Measurements from ENCODE around the gene FBXL13.

The FBXL13 gene

DNA sequence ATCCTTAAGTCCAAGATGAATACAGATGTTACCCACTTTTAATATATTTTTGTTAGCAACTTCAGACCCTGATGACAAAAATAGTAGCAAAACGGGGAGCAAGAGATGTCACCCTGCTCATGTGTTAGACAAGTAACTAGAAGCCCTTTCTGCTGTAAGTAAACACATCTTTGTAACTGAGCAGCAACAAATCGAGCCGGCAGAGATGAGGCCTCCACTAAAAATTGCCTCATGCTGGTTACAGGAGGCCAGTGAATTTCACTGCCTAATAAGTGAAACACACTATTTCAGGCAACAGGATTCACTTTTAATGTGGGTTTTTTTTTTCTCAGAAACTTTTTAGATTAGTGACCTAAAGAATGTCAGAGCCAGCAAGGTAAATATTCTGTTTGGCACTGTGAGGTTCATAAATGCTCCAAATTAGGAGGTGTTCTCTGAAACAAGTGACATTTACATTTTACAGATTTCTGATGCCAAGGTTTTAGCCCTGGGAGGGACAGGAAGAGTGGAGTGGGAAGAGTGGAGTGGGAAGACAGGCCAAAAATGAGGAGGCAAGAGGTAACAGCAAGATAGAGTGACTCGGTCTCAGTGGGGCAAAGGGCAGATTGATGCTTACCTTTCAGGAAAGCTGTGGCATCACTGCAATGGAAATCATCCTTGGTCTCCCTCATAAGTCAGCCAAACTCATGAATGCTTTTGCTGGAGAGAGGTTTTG lies 215.4 kb downstream of the FBXL13 start:
- Histone ChIP-seq H2BK120ac (ENCODE audit: low read depth, low read length) (no peak overlapping the region), H3K4me3 (ENCODE audit: low read length) (no peak overlapping the region), H2BK15ac (replicated peaks; ENCODE audit: low read depth) (no peak overlapping the region), H3K79me1 (ENCODE audit: low read length) (no peaks in the 10 kb centered on the region), H4K8ac (ENCODE audit: low read depth, low read length) (no peak overlapping the region), H3K79me2 (ENCODE audit: control insufficient read depth, insufficient read depth, low read length) (no peaks in the 10 kb centered on the region), H3K27me3 (ENCODE audit: insufficient read depth, low read length, poor library complexity) (no peaks in the 10 kb centered on the region), H3K18ac (ENCODE audit: low read length) (no peak overlapping the region), H3K4ac (ENCODE audit: low read depth, low read length) (no peak overlapping the region), H2BK5ac (ENCODE audit: low read length) (no peak overlapping the region), H4K5ac (ENCODE audit: low read length) (no peak overlapping the region), H3K4me2 (ENCODE audit: low read length) (no peak overlapping the region), H3K27ac (ENCODE audit: low read depth, low read length) (no peak overlapping the region), H3K9ac (ENCODE audit: low read length) (no peak overlapping the region), H2AK5ac (ENCODE audit: low read length) (no peak overlapping the region), H3K56ac (ENCODE audit: low read length) (no peak overlapping the region), H3K36me3 (ENCODE audit: control insufficient read depth, insufficient read depth, low read length) (no peaks in the 10 kb centered on the region), H3K23ac (ENCODE audit: low read length) (no peak overlapping the region), H3K4me1 (ENCODE audit: control insufficient read depth, low read depth, low read length) (no peaks in the 10 kb centered on the region)
- no CpG with 5 or more reads among the region's 4 CpGs for WGBS (ENCODE audit: extremely low coverage, insufficient coverage, low lambda C conversion rate)
- DNase-seq = no peak

DNA sequence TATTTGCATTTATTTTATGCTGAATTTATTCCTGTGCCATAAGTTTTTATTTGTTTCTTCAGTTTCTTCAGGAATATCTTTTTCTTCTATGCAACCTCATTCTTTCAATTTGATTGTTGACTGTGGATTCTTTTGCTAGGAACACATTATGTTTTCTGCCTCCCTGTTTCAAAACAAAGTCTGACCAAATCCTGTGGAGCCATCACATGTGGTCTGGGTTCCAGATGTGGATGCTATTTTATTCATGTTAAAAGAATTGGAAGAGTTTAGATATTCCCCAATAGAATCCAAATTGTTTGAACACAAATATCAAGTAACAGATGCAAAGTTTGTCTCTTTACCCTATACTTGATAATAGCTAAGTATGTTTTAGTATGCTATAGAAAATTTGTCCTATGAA lies 218.6 kb downstream of the FBXL13 start:
- Histone ChIP-seq H2BK120ac (ENCODE audit: low read depth, low read length) (no peak overlapping the region), H2BK5ac (ENCODE audit: low read length) (no peak overlapping the region), H3K4me1 (ENCODE audit: control insufficient read depth, low read depth, low read length) (no peaks in the 10 kb centered on the region), H3K4me3 (ENCODE audit: low read length) (no peak overlapping the region), H3K9ac (ENCODE audit: low read length) (no peak overlapping the region), H3K4me2 (ENCODE audit: low read length) (no peak overlapping the region), H3K18ac (ENCODE audit: low read length) (no peak overlapping the region), H3K36me3 (ENCODE audit: control insufficient read depth, insufficient read depth, low read length) (no peaks in the 10 kb centered on the region), H3K27ac (ENCODE audit: low read depth, low read length) (no peak overlapping the region), H3K27me3 (ENCODE audit: insufficient read depth, low read length, poor library complexity) (no peaks in the 10 kb centered on the region), H3K23ac (ENCODE audit: low read length) (no peak overlapping the region), H3K4ac (ENCODE audit: low read depth, low read length) (no peak overlapping the region), H2BK15ac (replicated peaks; ENCODE audit: low read depth) (no peak overlapping the region), H2AK5ac (ENCODE audit: low read length) (no peak overlapping the region), H3K79me1 (ENCODE audit: low read length) (no peaks in the 10 kb centered on the region), H4K5ac (ENCODE audit: low read length) (no peak overlapping the region), H3K79me2 (ENCODE audit: control insufficient read depth, insufficient read depth, low read length) (no peaks in the 10 kb centered on the region), H3K56ac (ENCODE audit: low read length) (no peak overlapping the region), H4K8ac (ENCODE audit: low read depth, low read length) (no peak overlapping the region)
- DNase-seq = no peak

DNA sequence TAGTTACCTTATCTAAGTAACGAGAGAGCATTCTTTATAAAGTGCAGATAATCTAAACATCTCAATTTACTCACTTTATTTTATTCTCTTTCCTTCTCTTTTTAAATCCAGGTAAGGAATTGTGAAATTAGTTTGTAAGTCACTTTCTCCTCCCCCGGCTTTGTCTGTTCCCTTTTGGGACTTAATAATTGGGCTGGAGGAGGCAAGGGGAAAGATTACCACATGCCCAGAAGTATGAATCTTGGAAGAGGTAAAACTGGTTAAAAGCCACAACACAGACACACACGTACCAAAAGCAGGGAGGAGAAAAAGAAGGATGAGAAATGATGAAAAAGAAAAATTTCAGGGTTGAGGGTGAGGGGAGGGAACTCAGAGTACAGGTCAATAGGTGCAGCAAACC lies 225.1 kb downstream of the FBXL13 start:
- WGBS (ENCODE audit: extremely low coverage, insufficient coverage, low lambda C conversion rate) = no CpG with 5 or more reads among the region's 3 CpGs
- no peaks in the 10 kb centered on the region for H3K79me1 ChIP-seq (ENCODE audit: low read length)
- no peak overlapping the region for H3K27ac ChIP-seq (ENCODE audit: low read depth, low read length)
- H2BK15ac ChIP-seq (replicated peaks; ENCODE audit: low read depth) = no peak overlapping the region
- no peak overlapping the region for H2BK120ac ChIP-seq (ENCODE audit: low read depth, low read length)
- no peak overlapping the region for H2AK5ac ChIP-seq (ENCODE audit: low read length)
- no peak overlapping the region for H3K23ac ChIP-seq (ENCODE audit: low read length)
- H3K4ac ChIP-seq (ENCODE audit: low read depth, low read length) = no peak overlapping the region
- no peaks in the 10 kb centered on the region for H3K4me1 ChIP-seq (ENCODE audit: control insufficient read depth, low read depth, low read length)
- no peaks in the 10 kb centered on the region for H3K36me3 ChIP-seq (ENCODE audit: control insufficient read depth, insufficient read depth, low read length)
- no peak overlapping the region for H4K8ac ChIP-seq (ENCODE audit: low read depth, low read length)
- no peak overlapping the region for H3K18ac ChIP-seq (ENCODE audit: low read length)
- DNase-seq = no peak
- H3K79me2 ChIP-seq (ENCODE audit: control insufficient read depth, insufficient read depth, low read length) = no peaks in the 10 kb centered on the region
- no peak overlapping the region for H2BK5ac ChIP-seq (ENCODE audit: low read length)
- H3K56ac ChIP-seq (ENCODE audit: low read length) = no peak overlapping the region
- H4K5ac ChIP-seq (ENCODE audit: low read length) = no peak overlapping the region
- H3K4me2 ChIP-seq (ENCODE audit: low read length) = no peak overlapping the region
- H3K9ac ChIP-seq (ENCODE audit: low read length) = no peak overlapping the region
- H3K27me3 ChIP-seq (ENCODE audit: insufficient read depth, low read length, poor library complexity) = no peaks in the 10 kb centered on the region
- H3K4me3 ChIP-seq (ENCODE audit: low read length) = no peak overlapping the region

DNA sequence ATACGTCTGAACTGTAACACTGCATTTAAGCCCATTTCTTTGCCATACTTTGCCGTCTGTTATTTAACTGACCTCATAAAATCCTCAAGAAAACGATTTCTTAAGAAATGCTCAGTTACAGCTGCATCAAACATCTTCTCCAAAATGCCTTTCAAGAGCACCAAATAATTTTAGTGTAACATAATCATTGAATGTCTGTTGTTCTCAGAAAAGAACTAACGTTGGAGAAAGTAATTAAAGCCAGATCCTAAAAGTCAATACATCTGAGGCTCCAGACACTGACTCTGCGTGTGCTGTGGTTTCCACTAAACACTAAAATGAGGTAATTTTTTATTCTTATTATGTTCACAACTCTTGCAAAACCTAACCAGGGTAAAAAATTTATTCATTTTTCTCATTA lies 225.5 kb downstream of the FBXL13 start:
- no peaks in the 10 kb centered on the region for H3K79me2 ChIP-seq (ENCODE audit: control insufficient read depth, insufficient read depth, low read length)
- H2BK5ac ChIP-seq (ENCODE audit: low read length) = no peak overlapping the region
- H3K4ac ChIP-seq (ENCODE audit: low read depth, low read length) = no peak overlapping the region
- no peak overlapping the region for H3K56ac ChIP-seq (ENCODE audit: low read length)
- no peak overlapping the region for H3K9ac ChIP-seq (ENCODE audit: low read length)
- H2BK120ac ChIP-seq (ENCODE audit: low read depth, low read length) = no peak overlapping the region
- no peaks in the 10 kb centered on the region for H3K4me1 ChIP-seq (ENCODE audit: control insufficient read depth, low read depth, low read length)
- H2BK15ac ChIP-seq (replicated peaks; ENCODE audit: low read depth) = no peak overlapping the region
- no peak overlapping the region for H4K5ac ChIP-seq (ENCODE audit: low read length)
- no peak for DNase-seq
- no peak overlapping the region for H3K27ac ChIP-seq (ENCODE audit: low read depth, low read length)
- no CpG with 5 or more reads among the region's 5 CpGs for WGBS (ENCODE audit: extremely low coverage, insufficient coverage, low lambda C conversion rate)
- H3K4me2 ChIP-seq (ENCODE audit: low read length) = no peak overlapping the region
- H4K8ac ChIP-seq (ENCODE audit: low read depth, low read length) = no peak overlapping the region
- no peaks in the 10 kb centered on the region for H3K27me3 ChIP-seq (ENCODE audit: insufficient read depth, low read length, poor library complexity)
- no peak overlapping the region for H2AK5ac ChIP-seq (ENCODE audit: low read length)
- no peak overlapping the region for H3K23ac ChIP-seq (ENCODE audit: low read length)
- no peaks in the 10 kb centered on the region for H3K79me1 ChIP-seq (ENCODE audit: low read length)
- H3K4me3 ChIP-seq (ENCODE audit: low read length) = no peak overlapping the region
- no peak overlapping the region for H3K18ac ChIP-seq (ENCODE audit: low read length)
- H3K36me3 ChIP-seq (ENCODE audit: control insufficient read depth, insufficient read depth, low read length) = no peaks in the 10 kb centered on the region

DNA sequence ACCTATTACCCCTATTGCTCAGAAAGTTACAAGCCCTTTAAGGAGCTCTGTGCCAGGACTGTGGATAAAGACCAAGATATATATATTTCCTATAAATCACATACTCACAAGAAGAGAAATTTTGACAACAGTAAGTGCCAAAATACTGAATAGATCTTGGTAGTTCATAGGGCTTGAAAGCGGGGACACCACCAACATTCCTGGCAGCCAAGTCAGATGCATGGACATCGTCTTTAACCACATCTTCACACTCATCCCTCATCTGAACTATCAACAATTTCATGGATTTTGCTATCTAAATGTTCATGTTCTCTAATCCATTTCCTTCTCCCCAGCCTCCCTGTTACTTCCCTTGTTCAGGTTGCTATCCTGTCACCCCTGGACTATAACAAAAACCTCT lies 229.2 kb downstream of the FBXL13 start:
- H3K9ac ChIP-seq (ENCODE audit: low read length) = no peak overlapping the region
- H2BK15ac ChIP-seq (replicated peaks; ENCODE audit: low read depth) = no peak overlapping the region
- no CpG with 5 or more reads among the region's 2 CpGs for WGBS (ENCODE audit: extremely low coverage, insufficient coverage, low lambda C conversion rate)

DNA sequence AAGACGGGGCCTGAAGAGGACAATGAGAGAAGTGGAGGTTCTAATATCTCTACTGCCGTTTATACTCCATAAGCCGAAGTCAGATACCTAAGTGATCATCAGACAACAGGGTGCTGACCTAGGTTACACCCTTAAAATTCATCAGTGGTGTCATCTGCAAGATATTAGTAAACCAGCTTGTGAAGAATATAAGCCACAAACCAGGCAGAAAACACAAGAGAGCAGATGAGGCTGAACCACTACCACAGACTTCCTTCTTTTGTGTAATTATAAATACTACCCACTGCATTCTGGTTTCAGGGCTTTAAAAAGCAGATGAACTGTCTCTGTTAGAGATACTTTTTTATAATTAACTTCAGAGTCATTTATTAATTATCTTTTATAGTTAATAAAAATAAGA lies 230.7 kb downstream of the FBXL13 start:
- Histone ChIP-seq H4K8ac (ENCODE audit: low read depth, low read length) (no peak overlapping the region), H2BK15ac (replicated peaks; ENCODE audit: low read depth) (no peak overlapping the region), H3K79me1 (ENCODE audit: low read length) (no peaks in the 10 kb centered on the region), H3K23ac (ENCODE audit: low read length) (no peak overlapping the region), H3K27ac (ENCODE audit: low read depth, low read length) (no peak overlapping the region), H3K4ac (ENCODE audit: low read depth, low read length) (no peak overlapping the region), H3K27me3 (ENCODE audit: insufficient read depth, low read length, poor library complexity) (no peaks in the 10 kb centered on the region), H3K56ac (ENCODE audit: low read length) (no peak overlapping the region), H3K36me3 (ENCODE audit: control insufficient read depth, insufficient read depth, low read length) (no peaks in the 10 kb centered on the region), H2BK120ac (ENCODE audit: low read depth, low read length) (no peak overlapping the region), H3K4me1 (ENCODE audit: control insufficient read depth, low read depth, low read length) (no peaks in the 10 kb centered on the region), H3K4me2 (ENCODE audit: low read length) (no peak overlapping the region), H3K4me3 (ENCODE audit: low read length) (no peak overlapping the region), H4K5ac (ENCODE audit: low read length) (no peak overlapping the region), H3K9ac (ENCODE audit: low read length) (no peak overlapping the region), H3K79me2 (ENCODE audit: control insufficient read depth, insufficient read depth, low read length) (no peaks in the 10 kb centered on the region), H2AK5ac (ENCODE audit: low read length) (no peak overlapping the region), H3K18ac (ENCODE audit: low read length) (no peak overlapping the region), H2BK5ac (ENCODE audit: low read length) (no peak overlapping the region)
- no peak for DNase-seq
- WGBS (ENCODE audit: extremely low coverage, insufficient coverage, low lambda C conversion rate) = no CpG with 5 or more reads among the region's 3 CpGs

More for the DNA sequence above, 229.2 kb downstream of the FBXL13 start:
- Histone ChIP-seq H3K79me1 (ENCODE audit: low read length) (no peaks in the 10 kb centered on the region), H4K8ac (ENCODE audit: low read depth, low read length) (no peak overlapping the region), H3K18ac (ENCODE audit: low read length) (no peak overlapping the region), H2AK5ac (ENCODE audit: low read length) (no peak overlapping the region), H3K4me2 (ENCODE audit: low read length) (no peak overlapping the region), H2BK5ac (ENCODE audit: low read length) (no peak overlapping the region), H4K5ac (ENCODE audit: low read length) (no peak overlapping the region), H3K4me3 (ENCODE audit: low read length) (no peak overlapping the region), H3K23ac (ENCODE audit: low read length) (no peak overlapping the region), H3K79me2 (ENCODE audit: control insufficient read depth, insufficient read depth, low read length) (no peaks in the 10 kb centered on the region), H3K27ac (ENCODE audit: low read depth, low read length) (no peak overlapping the region), H3K56ac (ENCODE audit: low read length) (no peak overlapping the region), H3K36me3 (ENCODE audit: control insufficient read depth, insufficient read depth, low read length) (no peaks in the 10 kb centered on the region), H3K4me1 (ENCODE audit: control insufficient read depth, low read depth, low read length) (no peaks in the 10 kb centered on the region), H2BK120ac (ENCODE audit: low read depth, low read length) (no peak overlapping the region), H3K27me3 (ENCODE audit: insufficient read depth, low read length, poor library complexity) (no peaks in the 10 kb centered on the region), H3K4ac (ENCODE audit: low read depth, low read length) (no peak overlapping the region)
- DNase-seq = no peak

Measured in mesendoderm (in vitro differentiated cells).